GM20000 (cell line): ENCODE data around the gene ARHGAP21.
"Not testable (repeated sequence)": the region's sequence is repeated elsewhere in the genome, so short reads cannot be mapped to it uniquely, and the experiment has no call there.

Source experiments
- DNase-seq: peaks from one replicate; pipeline ENCODE4 v3.0.0; 2012; ENCODE audit warnings: low spot score
- CTCF ChIP-seq: IDR thresholded peaks from 2 replicates; pipeline ENCODE4 v1.5.1; 2012; ENCODE audit warnings: mild to moderate bottlenecking, control low read depth; ENCODE audit errors: extremely low read depth, missing control alignments

The ARHGAP21 gene

GRCh38 chr10:24669285-24669852 is 54.3 kb downstream of the ARHGAP21 start:
- no peak for TF ChIP-seq CTCF

DNA sequence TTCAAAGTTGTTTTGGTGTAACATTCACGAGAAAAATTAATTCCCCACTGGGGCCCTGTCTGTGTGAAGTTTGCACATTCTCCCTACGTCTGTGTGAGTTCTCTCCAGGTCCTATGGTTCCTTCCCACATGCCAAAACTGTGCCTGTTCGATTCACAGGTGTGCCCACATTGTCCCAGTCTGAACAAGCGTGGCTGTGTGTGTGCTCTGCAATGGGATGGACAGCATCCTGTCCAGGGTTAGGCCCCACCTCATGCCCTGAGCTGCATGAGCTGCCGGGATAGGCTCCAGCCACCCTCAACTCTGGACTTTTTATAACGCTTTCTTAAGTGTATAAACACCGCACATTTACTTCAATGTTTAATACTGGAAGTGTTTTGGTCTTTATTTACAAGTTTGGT is 55.4 kb downstream of the ARHGAP21 start:
- DNase-seq, result no peak
- no peak for TF ChIP-seq CTCF

More at GRCh38 chr10:24669285-24669852, 54.3 kb downstream of the ARHGAP21 start:
- no peak for DNase-seq

DNA sequence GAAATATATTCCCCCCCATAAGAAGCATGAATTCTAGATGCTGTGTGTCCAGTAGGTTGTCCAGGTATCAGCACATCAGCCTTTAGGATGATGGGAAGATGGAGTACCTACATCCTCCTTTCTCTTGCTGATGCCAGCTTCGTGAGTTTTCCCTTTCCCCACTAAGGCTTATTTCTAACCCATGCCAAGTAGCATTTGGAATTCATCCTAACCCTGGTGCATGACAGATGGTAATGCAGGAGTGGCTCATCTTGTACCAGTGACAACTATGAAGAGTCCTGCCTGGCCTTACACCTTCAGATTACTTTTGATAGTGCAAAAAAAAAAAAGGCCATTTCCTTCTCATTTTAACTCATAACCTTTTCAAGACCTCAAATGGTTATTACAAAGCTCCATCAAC is 58.7 kb downstream of the ARHGAP21 start:
- DNase-seq, result no peak
- no peak for TF ChIP-seq CTCF

- no peak for TF ChIP-seq CTCF
- DNase-seq, result no peak
Measured at GRCh38 chr10:24661376-24661775, 62.3 kb downstream of the ARHGAP21 start.

- DNase-seq, result not testable (repeated sequence)
Measured at GRCh38 chr10:24658319-24658718, 65.4 kb downstream of the ARHGAP21 start.

DNA sequence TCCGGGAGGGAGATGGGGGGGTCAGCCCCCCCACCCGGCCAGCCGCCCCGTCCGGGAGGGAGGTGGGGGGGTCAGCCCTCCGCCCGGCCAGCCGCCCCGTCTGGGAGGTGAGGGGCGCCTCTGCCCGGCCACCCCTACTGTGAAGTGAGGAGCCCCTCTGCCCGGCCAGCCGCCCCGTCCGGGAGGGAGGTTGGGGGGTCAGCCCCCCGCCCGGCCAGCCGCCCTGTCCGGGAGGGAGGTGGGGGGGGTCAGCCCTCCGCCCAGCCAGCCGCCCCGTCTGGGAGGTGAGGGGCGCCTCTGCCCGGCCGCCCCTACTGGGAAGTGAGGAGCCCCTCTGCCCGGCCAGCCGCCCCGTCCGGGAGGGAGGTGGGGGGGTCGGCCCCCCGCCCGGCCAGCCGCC is 67.4 kb downstream of the ARHGAP21 start:
- DNase-seq, result not testable (repeated sequence)

- DNase-seq, result peak; percentile 67
- TF ChIP-seq CTCF, result no peak
Measured at GRCh38 chr10:24652381-24652957, 71.2 kb downstream of the ARHGAP21 start.

- no peak for DNase-seq
- no peak for TF ChIP-seq CTCF
Measured at GRCh38 chr10:24651923-24652322, 71.8 kb downstream of the ARHGAP21 start.
